WTC11 (cell line): ENCODE data around the gene LENEP.
"Not testable (repeated sequence)": the region's sequence is repeated elsewhere in the genome, so short reads cannot be mapped to it uniquely, and the experiment has no call there.

ENCODE experiments used
- CTCF ChIP-seq: fragments of 200-600 bp; IDR thresholded peaks from 2 replicates; pipeline ENCODE4 v1.8.0; 2022; ENCODE audit warnings: antibody characterized with exemption
- E2F5 ChIP-seq: sonication (generic); formaldehyde crosslinking; IDR thresholded peaks from 2 replicates; pipeline ENCODE4 v1.8.1; 2022; ENCODE audit warnings: mild to moderate bottlenecking, moderate library complexity, missing genetic modification reagents
- HMGXB4 ChIP-seq: sonication (generic); formaldehyde crosslinking; IDR thresholded peaks from 2 replicates; pipeline ENCODE4 v1.8.1; 2023; ENCODE audit warnings: mild to moderate bottlenecking, moderate library complexity, missing genetic modification reagents
- JUN ChIP-seq: sonication (generic); formaldehyde crosslinking; IDR thresholded peaks from 2 replicates; pipeline ENCODE4 v1.8.0; 2023; ENCODE audit warnings: mild to moderate bottlenecking, missing genetic modification reagents

- not testable (repeated sequence) for TF ChIP-seq E2F5 (CRISPR knock-in tag); JUN (CRISPR knock-in tag); HMGXB4 (CRISPR knock-in tag); CTCF
Observed at GRCh38 chr1:154977762-154978161, 15.6 kb upstream of the LENEP start.
